C4-2B (cell line): ENCODE data around the gene ZNF627.

Experiments used
- H3K27ac ChIP-seq: fragments of 450-650 bp; 2 replicates; pipeline ENCODE4 v1.5.1; 2017
- CTCF ChIP-seq: fragments of 450-650 bp; conservative IDR thresholded peaks from 2 replicates; pipeline ENCODE4 v1.5.1; 2017; ENCODE audit warnings: mild to moderate bottlenecking
- ZFX ChIP-seq: fragments of 450-650 bp; IDR thresholded peaks from 2 replicates; pipeline ENCODE4 v1.6.1; 2017

The ZNF627 gene

DNA sequence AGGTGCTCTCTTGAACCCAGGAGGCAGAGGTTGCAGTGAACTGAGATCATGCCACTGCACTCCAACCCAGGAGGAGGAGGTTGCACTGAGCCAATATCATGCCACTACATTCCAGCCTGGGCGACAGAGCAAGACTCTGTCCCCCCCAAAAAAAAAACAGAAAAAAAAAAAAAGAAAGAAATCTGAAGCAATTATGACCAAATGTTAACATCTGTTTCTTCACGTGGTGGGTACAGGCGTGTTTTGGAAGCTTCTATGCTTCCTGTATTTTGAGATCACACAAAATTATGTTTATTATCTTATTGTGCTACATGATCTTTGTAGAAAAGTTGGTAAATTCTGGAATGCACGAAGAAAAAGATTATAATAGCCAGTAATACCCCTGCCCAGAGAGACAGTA, 17.2 kb upstream of the ZNF627 start:
- no peak overlapping the region for H3K27ac ChIP-seq
- no peak for TF ChIP-seq CTCF
- no peak for TF ChIP-seq ZFX

DNA sequence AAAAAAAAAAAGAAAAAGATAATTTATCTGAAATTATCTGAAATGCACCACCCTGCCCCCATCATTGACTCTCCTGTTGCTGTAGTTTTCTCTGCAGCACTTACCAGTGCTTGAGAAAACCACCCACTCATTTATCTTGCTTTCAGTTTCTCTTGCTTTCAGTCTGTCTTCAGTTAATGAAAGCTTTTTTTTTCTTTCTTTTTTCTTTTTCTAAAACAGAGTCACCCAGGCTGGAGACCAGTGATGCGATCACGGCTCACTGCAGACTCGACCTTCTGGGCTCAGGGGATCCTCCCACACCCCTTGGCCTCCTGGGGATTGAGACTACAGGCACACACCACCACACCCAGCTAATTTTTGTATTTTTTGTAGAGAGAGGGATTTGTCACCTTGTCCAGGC, 15.5 kb upstream of the ZNF627 start:
- H3K27ac ChIP-seq = peak overlapping the region; percentile 80
- TF ChIP-seq CTCF (no peak), ZFX (no peak)

DNA sequence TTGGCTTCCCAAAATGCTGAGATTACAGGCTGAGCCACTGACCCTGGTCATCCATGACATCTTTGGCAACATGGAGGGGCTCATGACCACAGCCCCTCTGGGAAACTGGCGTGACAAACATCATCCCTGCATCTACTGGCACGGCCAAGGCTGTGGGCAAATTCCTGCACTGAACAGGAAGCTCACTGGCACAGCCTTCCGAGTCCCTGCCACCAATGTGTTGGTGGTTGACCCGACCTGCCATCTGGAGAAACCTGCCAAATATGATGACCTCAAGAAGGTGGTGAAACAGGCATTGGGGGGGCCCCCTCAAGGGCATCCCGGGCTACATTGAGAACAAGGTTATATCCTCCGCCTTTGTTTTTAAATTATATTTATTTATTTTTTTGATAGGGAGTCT, 11.0 kb upstream of the ZNF627 start:
- no peak overlapping the region for H3K27ac ChIP-seq
- TF ChIP-seq CTCF (no peak), ZFX (no peak)

DNA sequence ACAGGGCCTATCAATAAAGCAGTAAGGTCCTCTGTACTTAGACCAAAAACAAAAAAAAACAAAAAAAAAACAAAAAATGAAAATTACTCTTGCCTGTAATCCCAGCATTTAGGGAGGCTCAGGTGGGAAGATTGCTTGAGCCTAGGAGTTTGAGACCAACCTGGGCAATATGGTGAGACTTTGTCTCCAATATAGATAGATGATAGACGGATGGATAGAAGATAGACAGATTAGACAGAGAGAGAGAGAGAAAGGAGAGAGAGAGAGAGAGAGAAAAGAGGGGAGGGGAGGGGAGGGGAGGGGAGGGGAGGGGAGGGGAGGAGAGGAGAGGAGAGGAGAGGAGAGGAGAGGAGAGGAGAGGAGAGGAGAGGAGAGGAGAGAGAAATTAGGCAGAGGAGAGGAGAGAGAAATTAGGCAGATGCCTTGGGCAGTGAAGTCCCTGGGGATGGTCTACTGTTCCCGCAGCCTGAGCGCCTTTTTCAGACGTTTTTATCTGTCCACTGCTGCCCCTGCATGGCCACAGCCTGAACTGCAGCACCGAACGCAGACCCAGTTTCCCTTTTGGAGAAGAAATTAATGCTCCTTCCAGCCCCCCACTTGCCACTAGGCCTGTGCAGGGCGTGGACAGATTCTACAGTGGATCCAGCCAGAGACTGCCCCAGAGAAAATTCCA, 9.8 kb upstream of the ZNF627 start:
- TF ChIP-seq CTCF (peak; percentile 82), ZFX (no peak)
- H3K27ac ChIP-seq = no peak overlapping the region

DNA sequence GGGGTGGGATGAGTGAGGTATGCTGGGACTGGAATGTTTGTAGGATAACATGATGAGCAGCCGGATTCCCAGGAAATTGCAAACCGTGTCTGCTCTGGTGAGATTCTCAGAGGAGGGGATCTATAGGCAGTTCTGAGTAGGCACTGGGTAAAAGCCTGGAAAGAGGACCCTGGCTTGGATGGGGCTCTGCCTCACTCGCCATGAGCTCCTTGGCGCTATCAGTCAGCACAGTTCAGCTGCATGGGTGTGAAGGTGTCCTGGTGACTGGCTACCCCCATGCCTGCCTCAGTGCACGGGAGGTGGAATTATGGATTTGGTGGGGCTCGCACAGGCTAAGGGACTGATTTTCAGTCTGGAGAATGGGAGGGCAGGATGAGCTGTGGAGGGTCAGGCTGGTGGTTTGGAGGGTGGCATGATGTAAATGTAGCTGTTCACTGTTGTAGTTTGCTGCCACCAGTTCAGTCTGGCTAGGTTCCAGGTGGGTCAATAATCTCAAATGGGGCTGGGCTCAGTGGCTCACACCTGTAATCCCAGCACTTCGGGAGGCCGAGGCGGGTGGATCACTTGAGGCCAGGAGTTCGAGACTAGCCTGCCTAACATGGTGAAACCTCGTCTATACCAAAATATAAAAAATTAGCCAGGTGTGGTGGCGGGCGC, 9.2 kb upstream of the ZNF627 start:
- TF ChIP-seq ZFX (no peak), CTCF (peak; percentile 63)
- no peak overlapping the region for H3K27ac ChIP-seq

DNA sequence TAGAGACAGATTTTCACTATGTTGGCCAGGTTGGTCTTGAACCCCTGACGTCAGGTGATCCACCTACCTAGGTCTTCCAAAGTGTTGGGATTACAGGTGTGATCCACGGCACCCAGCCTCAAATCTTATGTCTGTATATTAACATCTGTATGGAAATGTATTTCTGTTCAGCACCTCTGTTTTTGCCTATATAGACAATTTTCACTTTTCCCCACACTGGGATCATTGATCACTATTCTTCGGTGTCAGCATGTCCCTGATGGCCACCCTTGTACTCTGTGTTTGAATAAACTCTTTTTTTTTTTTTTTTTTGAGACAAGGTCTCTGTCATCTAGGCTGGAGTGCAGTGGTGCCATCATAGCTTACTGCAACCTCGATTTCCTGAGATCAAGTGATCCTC, 3.2 kb upstream of the ZNF627 start:
- TF ChIP-seq CTCF (no peak), ZFX (no peak)
- H3K27ac ChIP-seq = no peak overlapping the region

DNA sequence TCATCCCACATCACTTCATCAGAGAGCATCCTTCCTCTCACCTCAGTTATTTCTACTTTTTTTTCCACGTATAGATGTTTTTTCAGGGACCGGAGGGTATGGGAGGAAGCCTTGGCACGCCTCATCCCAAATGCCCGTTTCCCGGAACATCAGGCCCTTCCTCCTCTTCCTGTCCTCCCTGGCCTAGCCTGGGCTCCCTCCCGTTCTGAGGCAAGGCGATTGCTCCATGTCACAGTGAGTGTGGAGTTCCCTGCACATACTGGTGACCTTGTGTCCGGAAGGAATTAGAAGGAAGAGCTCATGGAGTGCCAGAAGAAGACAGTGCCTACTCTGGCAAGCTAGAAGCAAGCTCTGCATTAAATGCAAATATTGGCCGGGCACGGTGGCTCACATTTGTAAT, 1.1 kb upstream of the ZNF627 start:
- H3K27ac ChIP-seq = peak overlapping the region; percentile 99; the same call in 1 of the 2 replicates
- no peak for TF ChIP-seq ZFX
- TF ChIP-seq CTCF = no peak
